ENCODE measurements around the gene NTM. TPM values are rescaled to one million over a fixed set of nuclear protein-coding genes. Genes with fewer than 3 reads are reported as not detected.

Gene NTM
- total RNA-seq, 1 donor from 2014 or later: 158 TPM

DNA sequence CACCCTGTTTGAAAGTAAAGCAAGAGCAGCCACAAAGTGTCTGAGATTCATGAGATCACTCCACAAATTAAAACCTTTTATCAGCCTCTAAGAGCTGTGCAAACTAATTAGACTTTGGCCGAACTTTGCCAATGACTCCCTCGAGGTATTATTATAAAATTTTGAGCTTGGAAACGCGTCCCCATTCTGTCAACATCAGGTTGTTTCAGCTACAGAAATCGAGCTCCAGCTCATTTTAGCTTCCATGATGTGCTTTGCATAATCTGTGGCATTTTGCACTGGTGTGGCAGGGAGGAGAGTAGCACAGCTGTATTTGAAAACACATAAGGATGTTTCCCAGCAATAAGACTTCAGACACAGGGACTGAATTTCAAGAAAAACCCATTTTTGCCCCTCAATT is 872.2 kb downstream of the NTM start:
- no peak for DNase-seq

DNA sequence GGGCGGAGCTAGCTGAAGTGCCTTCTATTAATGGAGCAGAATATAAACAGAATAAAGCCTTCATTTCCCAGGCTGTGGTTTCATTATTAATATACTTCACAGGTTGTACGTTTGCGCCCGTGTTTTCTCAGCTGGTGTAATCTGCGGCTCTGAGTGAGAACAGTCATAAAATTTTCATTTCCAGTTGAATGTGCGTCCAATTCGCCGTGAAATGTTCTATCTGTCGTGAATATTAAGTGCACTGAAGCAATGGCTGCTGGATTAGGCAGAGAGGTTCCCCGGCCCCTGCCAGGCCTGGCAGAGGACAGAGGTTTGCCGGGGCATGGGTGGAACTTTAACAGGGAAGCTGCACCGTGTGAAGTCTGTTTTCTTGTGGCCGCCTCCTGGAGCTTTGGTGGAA is 874.4 kb downstream of the NTM start:
- DNase-seq: no peak

DNA sequence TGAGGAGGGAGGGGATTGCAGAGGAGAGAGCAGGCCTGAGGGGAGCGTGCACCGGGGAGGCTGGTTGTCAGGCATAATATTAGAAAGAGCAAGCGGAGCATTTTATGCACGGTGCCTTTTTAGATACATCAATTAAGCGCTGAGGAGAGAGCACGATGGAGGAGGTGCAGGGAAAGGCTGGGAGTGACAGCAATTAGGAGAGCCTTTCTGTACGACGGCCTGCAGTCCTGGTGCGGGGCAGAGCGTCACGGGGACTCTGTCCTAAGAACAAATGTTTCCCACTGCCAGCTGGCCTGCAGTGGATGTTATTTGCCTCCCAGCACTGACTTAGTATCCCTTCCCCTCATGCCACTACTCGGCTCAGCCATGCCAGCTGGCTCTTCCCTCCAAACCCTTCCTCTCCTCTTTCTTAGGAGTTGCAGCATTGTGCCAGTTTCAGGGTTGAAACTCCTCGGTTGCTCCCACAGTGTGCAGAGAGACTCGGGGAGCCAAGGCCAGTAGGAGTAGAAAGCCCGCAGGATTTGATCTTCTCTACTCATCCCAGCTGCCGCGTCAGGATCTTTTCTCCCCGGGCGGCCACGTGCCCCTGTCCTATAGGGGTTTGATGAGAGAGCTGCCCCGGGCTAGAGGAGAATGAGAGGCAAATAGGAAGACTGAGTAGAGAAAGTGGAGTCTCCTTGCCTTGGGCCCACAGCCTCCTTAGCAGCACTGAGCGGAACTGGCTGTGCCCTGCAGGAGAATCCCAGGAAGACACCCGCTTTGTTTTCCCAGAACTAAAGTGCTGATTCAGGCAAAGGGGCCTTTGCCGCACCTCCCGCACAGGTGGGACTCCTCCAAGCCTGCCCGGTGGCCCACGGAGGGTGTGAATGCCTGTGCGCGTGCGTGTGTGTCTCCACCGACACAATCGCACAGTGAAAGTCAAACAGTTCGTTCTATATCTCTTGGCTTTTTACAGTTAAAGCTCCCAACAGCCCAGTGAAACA is 875.3 kb downstream of the NTM start:
- no peak for DNase-seq

DNA sequence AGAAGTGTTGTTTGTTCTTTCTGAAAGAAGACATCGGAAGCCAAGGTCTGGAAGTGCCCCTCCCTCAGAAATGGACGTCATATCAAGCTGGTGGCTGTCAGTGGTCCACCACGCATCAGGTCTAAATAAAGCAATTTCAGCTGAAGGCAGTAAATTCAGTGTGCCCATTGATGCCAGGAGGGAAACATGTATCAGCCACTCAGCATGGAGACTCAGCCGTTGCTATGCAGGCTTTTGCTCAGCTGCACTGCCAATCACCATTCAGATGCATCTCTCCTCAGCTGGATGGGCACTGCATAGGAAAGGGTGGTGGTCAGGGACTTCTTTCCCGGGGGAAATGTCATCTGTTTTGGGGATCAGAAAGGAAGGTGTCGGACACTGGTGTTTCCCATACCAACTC is 878.2 kb downstream of the NTM start:
- peak; percentile 48 for DNase-seq

DNA sequence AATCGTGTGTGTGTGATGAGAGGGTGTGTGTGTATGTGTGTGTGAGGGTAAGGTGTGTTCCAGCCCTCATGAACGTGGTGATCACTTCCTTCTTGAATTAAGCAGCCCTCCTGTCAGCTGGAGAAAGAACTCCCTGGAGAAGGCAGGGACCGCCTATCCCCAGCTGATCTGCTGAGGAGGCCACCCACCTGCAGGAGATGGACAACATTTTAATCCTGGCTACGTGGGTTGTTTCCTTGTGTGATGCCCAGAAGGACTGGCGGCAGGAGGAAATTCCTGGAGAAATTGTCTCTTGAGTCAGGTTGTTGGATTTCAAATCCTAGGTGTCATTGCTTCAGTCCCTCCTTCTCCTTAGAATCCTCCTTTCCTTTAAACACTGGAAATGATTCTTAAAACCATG is 878.8 kb downstream of the NTM start:
- no peak for DNase-seq

DNA sequence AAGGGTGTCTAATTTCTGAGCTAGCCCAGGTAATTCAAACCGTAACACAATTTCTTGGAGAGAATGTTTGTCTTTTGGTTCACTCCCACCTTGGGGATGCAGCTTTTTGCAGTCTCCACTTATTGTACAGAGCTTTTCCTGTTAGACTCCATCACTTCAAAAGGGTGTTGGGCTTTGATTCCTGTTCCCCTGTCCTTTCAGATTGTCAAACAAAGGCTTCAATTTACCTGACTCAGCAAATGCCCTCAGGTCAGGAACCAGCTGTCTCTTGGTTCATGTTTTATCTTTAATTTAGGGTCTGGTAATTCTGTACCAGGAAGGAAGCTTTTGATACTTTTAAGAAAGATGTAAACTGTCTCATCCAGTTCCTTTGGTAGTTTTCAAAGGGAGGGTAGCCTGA is 880.6 kb downstream of the NTM start:
- no peak for DNase-seq

DNA sequence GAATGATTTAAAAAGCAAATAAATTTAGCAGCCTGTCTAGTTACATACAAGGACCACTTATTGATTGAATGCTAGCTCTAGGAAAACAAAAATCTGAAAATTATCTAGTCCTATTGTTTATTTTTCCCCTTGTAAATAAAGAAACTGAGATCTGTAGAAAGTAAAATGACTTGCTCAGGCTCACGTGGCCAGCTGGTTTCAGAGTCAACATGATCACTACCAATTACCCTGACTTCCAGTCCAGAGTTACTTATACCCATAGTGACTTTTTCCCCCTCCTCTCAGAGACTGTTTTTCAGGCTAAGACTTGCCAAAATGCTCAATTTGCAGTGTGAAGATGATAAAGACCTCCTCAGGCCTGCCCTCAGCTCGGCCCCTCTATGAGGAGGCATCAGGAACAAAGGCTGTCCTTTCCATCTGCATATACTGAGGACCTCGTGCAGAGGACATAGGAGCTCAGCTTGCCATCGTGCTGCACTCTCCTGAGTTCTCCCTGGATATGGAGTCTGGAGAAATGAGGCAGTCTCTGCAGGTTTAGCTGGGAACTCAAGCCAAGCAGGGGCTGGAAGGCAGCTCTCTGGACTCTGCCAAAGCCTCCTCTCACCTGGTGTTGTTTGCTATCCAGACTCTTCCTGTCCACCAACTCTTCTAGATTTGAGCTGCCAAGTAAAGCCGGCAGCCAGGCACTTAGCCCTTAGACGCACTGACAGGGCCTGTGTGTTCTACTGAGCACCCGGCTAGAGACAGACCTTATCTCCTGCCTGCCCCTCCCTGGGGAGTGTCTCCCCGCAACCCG is 883.3 kb downstream of the NTM start:
- DNase-seq: no peak

DNA sequence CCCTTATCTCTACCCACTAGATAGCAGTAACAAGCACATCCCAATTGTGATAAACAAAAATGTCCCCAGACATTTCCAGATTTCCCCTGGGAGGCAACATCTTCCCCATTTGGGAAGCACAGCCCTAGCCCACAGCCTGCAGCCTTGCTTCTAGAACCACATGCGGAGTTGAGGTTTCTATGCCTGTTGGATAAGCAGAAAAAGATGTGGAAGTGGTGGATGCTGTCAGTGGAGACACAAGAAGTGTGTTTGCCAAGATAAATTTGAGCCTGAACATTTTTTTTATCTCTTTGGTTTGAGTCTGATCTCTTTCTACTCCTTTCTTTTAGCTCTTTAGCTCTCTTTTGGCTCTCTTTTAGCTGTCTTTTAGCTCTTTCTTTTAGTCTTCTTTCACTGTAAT is 884.5 kb downstream of the NTM start:
- DNase-seq: no peak

DNA sequence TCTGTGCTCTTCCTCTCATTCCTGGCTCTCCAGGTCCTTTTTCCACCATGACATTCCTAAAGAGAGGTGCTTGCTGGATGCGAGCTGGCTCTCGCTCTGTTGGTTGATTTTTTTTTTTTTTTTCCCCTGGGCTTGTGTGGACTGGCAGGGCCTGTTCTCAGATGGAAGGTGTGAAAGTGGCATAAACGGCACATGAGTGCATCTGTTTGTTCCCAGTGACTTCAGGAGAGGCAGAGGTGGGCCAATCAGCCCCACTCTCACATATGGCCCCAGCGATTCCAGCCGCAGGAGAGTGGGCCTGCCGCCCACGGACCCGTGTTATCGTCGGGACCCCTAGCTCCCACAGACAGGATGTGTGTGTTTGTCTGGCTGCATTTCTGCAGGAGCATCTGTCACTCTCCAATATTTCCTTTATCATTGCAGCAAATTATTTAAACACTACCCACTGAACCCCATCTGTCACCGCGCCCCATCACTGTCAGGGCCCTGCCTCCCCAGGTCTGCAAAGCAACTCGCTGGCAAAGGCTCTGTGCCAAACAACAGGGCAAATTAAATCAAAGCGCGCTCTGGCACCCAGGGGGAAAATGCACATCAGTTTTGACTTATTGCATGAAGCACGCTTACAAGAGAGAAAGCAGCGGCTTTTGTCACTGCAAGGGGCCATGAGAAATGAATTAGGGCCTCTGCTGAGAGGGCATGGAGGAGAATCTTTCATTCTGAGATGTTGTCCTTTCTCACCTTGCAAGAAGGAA is 886.3 kb downstream of the NTM start:
- DNase-seq: no peak

DNA sequence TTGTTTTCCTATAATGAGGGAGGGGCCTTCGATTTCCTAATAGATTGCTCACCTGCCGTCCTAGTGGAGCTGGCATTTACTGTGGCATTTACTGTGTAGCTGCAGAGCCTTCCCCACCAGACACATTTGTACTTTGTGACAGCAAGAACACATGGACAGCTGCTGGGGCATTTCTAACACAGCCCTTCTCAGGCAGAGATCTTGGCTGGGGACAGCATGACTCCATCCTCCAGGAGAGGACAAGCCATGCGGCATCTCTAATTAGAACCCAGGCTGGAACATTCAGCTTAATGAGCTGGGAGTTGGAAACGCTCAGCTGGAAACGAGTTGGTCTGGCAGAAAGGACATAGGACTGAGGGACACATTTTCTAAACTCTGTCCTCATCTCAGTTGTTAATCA is 887.5 kb downstream of the NTM start:
- DNase-seq: no peak

DNA sequence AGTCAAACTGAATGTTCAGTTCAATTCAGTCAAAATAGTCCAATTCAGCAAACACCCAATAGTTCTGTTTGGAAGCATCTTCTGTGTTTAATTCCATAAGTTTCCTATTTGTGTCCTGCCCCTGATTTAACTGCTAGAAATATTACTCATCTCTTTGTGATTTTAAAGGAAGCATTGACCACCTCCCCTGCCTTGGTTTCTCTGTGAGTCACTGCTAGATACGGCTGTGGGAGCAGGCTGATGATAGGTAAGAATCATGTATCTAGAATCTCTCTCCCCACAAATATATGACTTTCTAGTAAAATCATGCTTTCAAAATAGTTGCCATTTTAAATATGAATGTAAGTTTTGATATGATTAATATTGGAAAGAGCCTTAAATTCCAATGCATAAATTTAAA is 888.5 kb downstream of the NTM start:
- DNase-seq: no peak

DNA sequence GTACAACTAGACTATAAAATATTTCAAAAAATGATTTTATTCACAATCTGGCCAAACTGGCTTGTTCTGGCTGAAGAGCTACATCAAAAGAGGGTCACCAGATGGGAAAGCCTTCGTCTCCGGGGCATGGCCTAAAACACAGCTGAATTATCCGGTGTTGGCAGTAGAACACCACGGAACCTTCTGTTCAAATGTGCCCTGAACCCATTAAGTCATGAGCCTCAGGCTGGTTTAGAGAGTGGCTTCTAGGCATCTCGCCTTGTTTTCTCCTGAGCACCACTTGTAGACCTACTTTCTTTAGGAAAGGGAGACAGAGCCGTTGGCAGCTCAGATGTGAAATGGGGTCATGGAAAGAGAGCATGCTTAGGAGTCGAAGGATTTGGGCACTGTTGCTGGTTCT is 890.2 kb downstream of the NTM start:
- no peak for DNase-seq

DNA sequence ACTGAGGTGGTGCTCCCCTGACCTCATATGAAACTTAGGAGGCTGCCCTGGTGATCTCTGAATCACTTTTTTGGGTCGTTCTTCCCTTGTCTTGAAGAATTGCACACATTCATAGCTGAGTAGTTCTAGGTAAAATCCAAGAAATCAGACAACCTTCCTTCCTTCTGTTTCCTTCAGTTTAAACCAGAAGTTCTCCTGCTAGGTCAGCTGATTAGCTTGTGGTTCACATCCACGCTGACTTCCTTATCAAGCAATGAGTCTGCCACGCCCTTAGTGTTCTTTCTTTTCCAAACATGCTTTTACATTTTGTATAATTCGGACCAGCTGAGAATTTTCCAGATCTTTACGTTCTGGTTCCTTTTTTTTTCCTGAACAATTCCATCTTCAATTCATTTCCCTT is 892.8 kb downstream of the NTM start:
- no peak for DNase-seq

DNA sequence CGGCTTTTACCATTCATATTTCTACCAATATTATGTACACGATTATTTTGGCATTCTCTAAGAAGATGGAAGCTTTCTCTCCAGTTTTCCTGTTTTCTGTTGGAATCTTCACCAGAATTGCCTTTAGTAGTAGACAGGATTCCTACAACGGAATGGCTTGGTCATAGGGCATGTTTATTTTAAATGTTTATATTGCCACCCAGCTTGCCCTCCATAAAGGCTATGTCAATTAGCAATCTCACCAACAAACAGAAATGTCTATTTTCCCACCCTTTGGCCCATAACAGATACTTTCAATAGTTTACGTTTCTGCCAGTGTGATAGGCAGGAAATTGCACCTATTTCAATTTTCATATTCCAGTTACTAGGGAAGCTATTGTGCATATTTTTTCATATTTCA is 893.5 kb downstream of the NTM start:
- DNase-seq: no peak

DNA sequence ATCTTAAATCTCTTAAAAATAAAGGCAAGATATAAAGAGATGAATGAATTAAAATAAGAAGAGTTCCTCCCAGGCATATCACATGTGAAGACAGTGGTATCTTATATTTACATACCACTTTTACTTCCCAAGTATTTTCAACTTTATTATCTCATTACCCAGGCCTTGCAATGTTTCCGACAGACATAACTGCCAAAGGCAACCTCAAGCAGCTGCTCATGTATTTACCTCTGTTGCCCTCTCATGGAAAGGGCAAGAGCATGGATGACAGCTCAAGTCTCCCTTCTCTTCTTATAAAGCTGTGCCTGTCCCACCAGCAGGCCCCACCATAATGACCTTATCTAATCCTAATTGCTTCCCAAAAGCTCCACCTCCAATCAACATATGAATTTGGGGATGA is 894.2 kb downstream of the NTM start:
- no peak for DNase-seq

DNA sequence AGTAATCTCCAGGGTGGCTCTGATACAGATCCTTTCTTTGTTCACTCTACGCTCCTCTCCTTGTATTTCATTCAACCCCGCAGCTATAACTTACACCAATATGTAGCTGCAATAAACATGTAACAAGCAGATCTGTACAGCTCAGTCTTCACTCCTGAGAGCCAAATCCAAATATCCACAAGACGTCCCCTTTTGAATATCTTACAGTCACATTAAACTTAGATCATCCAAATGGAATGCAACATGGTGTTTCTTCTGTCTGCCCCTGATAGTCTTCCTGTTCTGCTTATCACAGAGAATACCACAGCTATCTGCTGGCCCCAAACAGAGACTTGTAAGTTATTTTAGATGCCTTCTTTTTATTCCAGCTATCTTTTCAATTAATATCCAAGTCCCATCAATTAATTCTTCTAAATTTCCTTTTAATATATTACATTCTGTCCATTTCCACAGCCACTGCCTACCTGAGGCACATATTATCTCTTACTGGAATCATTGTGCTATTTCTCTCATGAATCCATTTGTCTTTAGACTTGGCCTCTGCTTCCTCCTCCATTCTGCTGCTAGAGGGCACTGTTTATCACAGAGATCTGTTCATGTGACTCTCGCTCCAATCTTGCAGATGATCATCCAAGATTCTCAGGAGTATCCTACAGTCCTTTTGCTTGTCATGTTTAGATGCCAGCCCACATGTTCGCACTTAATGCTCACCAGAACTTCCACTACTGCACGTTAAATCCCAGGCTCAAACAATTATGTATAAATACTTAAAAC is 908.6 kb downstream of the NTM start:
- DNase-seq: no peak

DNA sequence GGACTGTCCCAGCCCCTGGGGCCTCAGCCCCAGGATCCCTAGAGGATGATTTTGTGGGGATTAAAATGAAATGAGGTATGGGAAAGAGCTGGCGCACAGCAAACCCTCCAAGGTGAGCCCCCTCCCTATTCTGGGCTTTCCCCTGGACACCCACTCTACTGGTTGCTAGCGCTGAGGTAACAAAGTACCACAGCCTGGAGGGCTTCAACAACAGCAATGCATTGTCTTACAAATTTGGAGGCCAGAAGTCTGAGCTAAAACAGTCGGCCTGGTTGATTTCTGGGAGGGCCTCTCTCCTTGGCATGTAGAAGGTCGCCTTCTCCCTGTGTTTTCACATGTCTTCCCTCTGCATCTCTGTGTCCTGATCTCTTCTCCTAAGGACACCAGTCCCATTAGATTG is 913.6 kb downstream of the NTM start:
- no peak for DNase-seq

DNA sequence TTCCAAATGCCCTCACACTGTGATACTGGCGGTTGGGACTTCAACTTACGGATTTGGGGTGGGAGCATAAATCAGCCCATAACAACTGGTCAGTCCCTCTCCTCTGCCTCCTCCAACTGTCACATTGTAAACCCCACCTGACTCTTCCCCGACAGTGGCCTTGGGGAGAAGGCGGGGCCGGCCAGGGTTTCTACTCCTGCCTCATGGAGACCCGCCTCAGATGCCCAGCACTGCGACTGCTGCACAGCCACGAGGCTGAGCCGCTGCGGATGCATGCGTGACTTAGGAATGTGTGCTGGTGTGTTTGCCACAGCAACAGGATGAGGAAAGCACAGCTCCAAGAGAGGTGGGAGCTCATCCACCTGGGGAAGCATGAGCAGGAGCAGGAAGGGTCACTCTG is 914.2 kb downstream of the NTM start:
- no peak for DNase-seq

DNA sequence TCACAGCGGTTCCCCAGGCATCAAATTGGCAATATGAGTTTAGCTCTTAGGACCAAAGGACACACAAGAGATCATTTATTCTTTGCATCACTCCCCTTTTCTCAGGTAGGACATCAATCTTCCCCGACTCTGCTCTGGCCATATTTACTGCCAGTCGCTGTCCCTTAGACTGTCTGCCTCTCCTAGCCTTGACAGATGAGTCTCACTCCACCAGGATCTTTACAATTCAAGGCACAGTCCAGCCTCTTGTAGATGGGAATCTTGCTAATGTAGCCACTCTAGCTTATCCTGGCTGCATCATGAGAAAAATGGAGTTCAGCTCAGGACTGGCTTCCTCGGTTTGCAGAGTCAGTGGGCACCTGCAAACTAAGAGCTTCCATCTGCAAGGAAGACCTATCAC is 915.2 kb downstream of the NTM start:
- no peak for DNase-seq

DNA sequence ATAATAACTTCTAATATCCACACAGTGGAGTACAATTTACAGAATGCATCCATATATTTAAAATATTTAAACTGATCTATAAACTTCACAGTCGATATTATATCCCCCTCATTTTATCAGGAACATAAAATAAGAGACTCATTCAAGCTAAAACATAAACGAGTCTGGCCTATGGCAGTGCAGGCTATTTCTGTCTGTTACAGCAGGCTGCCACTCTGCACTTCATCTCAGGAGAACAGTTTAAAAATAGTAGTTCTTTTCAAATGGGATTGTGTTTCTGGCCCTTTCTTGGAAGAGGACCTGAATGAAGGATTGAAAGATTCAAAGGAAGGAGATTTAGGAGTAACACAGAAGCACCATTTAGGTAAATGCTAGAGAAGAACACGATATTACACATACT is 915.7 kb downstream of the NTM start:
- DNase-seq: no peak

DNA sequence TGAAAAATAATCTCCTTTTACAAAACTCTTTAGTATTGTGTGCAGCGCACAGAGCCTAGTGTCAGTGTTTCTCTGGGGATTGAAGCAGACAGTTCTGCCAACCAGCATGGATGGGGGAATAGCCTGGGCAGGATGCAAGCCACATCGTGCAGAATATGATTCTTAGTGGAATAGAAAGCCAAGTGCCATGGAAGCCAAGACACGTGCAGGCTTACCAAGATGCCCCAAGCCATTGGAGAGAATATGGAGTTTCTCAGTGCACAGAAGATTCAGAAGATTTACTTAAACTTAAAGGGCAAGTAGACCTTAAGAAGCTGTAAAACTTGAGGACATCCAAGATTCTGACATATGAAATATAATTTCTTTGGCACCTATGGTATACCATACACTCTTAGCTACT is 917.6 kb downstream of the NTM start:
- no peak for DNase-seq

DNA sequence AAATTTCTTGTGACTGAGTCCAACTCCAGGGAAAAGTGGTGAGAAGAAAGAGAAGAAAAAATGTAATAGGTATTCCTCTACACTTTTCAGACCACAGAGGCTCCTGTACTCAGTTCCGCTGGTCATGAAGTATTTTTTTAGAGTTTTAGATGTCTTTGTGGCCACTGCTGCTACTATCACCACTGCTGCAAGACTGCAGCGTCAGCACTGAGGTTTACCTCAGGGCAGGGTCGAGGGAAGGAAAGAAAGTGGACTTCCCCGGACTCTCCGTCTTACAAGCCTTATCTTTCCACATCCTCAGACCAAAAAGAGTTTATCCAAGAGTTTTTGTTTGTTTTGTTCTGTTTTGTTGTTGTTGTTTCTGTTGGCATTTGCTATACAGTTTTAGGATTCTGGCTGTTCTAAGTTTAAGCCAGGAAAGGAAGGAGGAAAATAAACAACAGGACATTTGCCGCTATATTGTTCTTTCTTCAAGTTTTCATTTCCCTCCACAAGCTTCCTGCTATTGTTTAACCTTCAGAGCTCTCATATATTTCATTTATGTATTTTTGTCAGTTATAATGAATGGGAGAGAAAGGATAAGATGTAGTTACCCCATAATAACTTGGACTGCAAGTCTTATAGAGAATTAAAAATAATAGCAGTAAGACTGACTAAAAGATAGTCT is 919.3 kb downstream of the NTM start:
- no peak for DNase-seq

Measured in occipital lobe (tissue), 2 donors.